GM10248 (cell line): ENCODE measurements around the gene MICALL1.
"Not testable (repeated sequence)": the region's sequence is repeated elsewhere in the genome, so short reads cannot be mapped to it uniquely, and the experiment has no call there.

Experiments used
- CTCF ChIA-PET: fragments of 300-600 bp; sonication (Branson Sonifier 250); formaldehyde crosslinking; extraction: SDS; loops from one replicate; lab custom pipeline; 2021; ENCODE audit warnings: antibody characterized with exemption; lab: Yijun Ruan, JAX
- POLR2A ChIA-PET: fragments of 350-650 bp; sonication (Branson Sonifier 250); formaldehyde crosslinking; extraction: SDS; loops from one replicate; lab custom pipeline; 2020; ENCODE audit warnings: antibody characterized with exemption; lab: Yijun Ruan, JAX
- DNase-seq: peaks from one replicate; pipeline ENCODE4 v3.0.0; 2012; ENCODE audit errors: extremely low spot score
- TF ChIP-seq, protein P1 (sequence below): IDR thresholded peaks from 2 replicates; pipeline ENCODE4 v1.5.1; 2012; ENCODE audit warnings: mild to moderate bottlenecking, low read depth; ENCODE audit errors: extremely low read depth, missing control alignments, control extremely low read depth

The MICALL1 gene

DNA sequence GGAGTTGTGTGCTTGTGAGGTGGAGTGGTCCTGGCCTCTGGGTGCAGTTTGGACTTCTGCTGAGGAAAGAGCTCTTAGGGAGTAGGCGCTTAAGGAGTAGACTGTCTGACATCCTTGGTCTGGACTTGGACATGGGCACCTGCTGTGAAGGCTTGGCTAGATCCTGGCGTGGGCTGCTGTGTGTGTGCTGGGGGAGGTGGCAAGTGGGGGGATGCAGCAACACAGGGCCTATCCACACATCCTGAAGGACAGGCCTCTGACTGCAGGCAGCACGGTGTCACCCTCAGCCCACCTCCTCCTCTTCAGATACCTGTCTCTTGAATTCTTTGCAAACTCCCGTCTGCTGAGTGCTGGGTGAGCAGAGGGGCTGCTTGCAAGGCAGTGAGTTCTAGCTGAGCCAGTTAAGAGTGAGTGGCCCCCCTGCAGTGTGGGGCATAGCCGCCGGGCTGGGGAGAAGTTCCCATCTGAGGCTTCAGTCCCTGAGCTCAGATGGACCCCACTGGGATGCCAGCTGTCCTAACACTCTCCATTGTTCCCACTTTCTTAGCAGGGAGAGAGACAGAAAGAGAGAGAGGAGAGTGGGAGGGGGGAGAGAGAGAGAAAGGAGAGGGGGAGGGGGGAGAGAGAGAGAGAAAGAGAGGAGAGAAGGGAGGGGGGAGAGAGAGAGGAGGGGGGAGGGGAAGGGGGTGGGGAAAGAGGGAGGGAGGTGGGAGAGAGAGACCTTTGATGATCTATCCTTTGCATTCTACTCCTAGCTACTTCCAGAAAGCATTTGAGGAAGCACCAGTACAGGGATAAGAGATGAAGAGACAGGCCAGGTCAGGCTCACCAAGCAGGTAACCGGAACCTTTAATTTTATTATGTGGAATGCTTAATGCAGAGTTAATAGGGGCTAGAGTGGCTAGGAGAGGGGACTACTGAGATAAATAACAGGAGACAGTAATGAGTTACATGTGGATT, 65.7 kb downstream of the MICALL1 start:
- no peak for DNase-seq
- CTCF ChIA-PET = interaction anchor here (1.0 to 1.6 kb wide), 4 partner anchors 15 to 153 kb away, joined by 3 to 4 read pairs (median 4); partner anchors contain the start of gene MICALL1
- TF ChIP-seq, protein P1, sequence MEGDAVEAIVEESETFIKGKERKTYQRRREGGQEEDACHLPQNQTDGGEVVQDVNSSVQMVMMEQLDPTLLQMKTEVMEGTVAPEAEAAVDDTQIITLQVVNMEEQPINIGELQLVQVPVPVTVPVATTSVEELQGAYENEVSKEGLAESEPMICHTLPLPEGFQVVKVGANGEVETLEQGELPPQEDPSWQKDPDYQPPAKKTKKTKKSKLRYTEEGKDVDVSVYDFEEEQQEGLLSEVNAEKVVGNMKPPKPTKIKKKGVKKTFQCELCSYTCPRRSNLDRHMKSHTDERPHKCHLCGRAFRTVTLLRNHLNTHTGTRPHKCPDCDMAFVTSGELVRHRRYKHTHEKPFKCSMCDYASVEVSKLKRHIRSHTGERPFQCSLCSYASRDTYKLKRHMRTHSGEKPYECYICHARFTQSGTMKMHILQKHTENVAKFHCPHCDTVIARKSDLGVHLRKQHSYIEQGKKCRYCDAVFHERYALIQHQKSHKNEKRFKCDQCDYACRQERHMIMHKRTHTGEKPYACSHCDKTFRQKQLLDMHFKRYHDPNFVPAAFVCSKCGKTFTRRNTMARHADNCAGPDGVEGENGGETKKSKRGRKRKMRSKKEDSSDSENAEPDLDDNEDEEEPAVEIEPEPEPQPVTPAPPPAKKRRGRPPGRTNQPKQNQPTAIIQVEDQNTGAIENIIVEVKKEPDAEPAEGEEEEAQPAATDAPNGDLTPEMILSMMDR = no peak
- POLR2A ChIA-PET = interaction anchor here (0.6 kb wide), 1 partner anchor 66 kb away, joined by 3 read pairs; no protein-coding TSS in a partner anchor

DNA sequence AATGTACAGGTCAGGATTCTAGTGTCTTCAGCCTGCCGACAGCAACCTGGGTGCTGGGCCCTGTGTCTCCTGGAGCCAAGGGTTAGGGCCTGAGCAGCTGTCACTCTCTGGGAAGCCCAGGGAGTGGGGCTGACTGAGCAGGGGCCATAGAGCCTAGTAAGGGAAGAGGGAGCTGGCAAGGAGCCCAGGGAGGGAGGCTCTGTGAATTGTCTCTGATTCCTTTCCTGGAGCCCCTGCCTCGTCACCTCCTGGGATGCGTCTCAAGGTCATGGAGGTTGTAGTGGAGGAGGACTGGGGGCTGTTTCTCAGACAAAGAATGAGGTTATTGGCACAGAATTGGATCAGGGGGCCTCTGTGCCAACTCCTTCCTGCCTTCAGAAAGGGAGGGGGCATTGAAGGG, 66.4 kb downstream of the MICALL1 start:
- DNase-seq = no peak
- POLR2A ChIA-PET = interaction anchor here (0.6 kb wide), 1 partner anchor 66 kb away, joined by 3 read pairs; no protein-coding TSS in a partner anchor
- CTCF ChIA-PET = interaction anchor here (1.0 to 1.3 kb wide), 2 partner anchors 110 to 154 kb away, joined by 3 to 4 read pairs; no protein-coding TSS in a partner anchor
- TF ChIP-seq, protein P1 = no peak

DNA sequence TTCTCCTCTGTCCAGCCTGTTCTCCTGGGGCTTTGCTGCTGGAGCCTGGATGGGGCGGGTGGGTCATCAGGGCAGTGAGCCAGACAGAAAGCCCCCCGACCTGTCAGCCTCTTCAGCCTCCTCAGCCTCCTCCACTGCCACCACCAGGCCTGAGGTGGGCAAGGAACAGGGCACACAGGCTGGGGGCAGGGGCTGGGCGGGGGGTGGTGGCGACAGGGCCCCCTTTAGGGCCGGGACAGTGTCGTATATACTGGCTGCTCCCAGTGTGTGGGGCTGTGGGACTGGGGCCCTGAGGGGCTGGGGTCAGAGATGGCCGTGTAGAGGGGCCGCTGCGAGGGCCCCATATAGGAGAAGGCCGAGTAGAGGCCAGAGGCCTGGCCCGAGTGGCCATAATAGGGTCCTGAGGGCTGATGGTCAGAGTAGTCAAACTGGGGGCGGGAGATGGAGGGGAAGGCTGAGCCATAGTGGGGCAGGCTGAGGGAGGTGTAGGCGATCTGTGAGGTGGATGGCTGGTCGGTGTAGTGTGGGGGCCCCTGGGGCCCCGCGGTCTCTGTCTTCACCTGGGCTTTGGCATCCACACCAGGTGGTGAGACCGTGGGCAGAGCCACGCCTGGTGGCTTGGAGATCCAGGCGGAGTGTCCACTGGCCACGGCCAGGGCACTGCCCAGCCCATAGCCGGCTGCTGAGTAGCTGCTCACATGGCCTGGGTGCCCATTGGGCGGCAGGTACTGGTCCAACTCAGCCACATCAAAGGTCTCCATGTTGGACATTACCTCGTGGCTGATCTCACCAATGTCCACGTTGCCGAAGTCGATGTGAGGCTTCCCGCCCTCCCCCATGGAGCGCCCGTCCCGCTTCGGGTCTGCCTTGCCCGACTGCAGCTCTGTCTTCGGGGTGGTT, 67.4 kb downstream of the MICALL1 start:
- TF ChIP-seq, protein P1 = no peak
- ChIA-PET POLR2A (interaction anchor here (0.5 kb wide), 1 partner anchor 128 kb away, joined by 4 read pairs; no protein-coding TSS in a partner anchor), CTCF (no interaction called here)
- no peak for DNase-seq

DNA sequence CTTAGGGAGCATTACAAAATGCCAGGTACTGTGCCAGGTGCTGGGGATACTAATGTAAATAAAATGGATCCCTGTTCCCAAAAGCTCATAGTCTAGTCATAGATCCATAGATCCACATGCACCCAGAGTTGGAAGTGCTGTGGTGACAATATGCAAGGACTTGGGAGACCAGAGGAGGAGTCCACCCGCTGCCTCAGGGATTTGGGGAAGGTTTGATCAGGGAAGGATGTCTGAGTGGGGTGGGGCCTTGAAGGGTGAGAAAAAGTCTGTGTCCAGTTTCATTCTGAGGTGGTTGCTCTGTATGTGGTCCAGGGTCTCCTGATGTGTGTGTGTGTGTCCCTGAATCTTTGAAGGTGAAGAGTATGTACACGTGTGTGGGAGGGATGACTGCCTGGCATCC, 69.1 kb downstream of the MICALL1 start:
- ChIA-PET CTCF (interaction anchor here (1.9 to 3.3 kb wide), 2 partner anchors 10 to 14 kb away, joined by 5 to 18 read pairs; no protein-coding TSS in a partner anchor), POLR2A (no interaction called here)
- TF ChIP-seq, protein P1 = no peak
- no peak for DNase-seq

DNA sequence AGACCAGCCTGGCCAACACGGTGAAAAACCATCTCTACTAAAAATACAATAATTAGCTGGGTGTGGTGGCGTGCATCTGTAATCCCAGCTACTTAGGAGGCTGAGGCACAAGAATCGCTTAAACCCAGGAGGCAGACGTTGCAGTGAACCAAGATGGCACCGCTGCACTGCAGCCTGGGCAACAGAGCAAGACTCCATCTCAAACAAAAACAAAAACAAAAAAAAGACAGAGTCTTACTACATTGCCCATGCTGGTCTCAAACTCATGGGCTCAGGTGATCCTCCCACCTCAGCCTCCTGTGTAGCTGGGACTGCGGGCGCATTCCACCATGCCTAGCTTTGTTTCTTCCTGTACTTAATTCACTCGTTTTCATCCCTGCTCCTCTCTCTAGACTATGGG, 69.9 kb downstream of the MICALL1 start:
- POLR2A ChIA-PET = not testable (repeated sequence)
- CTCF ChIA-PET = interaction anchor here (0.7 to 3.3 kb wide), 5 partner anchors 8 to 158 kb away, joined by 3 to 18 read pairs (median 5); no protein-coding TSS in a partner anchor

DNA sequence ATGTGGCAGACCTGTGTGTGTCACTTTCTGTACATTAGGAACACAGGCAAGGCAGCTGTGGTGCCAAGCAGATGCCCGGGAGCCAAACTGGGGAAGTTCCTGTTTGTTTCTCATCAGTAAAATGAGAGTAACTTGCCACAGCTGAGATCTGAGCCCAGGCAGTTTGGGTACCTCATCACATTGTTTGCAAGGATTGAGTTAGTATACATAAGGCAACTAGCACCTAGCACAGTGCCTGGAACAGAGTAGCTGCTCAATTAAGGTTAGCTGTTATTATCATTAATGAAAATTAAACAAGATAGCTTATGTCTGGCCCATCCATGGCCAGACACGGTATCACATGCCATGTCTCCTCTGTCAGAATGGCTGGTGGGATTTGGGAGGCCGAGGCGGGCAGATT, 70.5 kb downstream of the MICALL1 start:
- DNase-seq = no peak
- TF ChIP-seq, protein P1 = no peak
- ChIA-PET POLR2A (no interaction called here), CTCF (interaction anchor here (0.7 to 3.3 kb wide), 4 partner anchors 8 to 158 kb away, joined by 3 to 18 read pairs (median 6); no protein-coding TSS in a partner anchor)

More for the DNA sequence above, 69.9 kb downstream of the MICALL1 start:
- DNase-seq = not testable (repeated sequence)
